Ascending aorta (tissue), 2 donors: ENCODE results near the gene YPEL1. TPM values are rescaled to one million over a fixed set of nuclear protein-coding genes. Genes with fewer than 3 reads are reported as not detected.

Experiments
- DNase-seq, 2 donors: peaks; one replicate each; pipeline ENCODE4 v3.0.0-alpha.2; 2019; ENCODE audit warnings: low spot score in 2 of 2
- H3K27ac ChIP-seq, 2 donors: fragments of 200-600 bp; sonication (generic); one replicate each; pipeline ENCODE4 v1.5.1; 2016 to 2017; ENCODE audit warnings: mild to moderate bottlenecking in 1 of 2
- H3K27me3 ChIP-seq: fragments of 200-600 bp; sonication (generic); one replicate; pipeline ENCODE4 v1.5.1; 2017
- H3K36me3 ChIP-seq, 2 donors: fragments of 200-600 bp; sonication (generic); one replicate each; pipeline ENCODE4 v1.5.1; 2016
- H3K4me1 ChIP-seq, 2 donors: fragments of 200-600 bp; sonication (generic); one replicate each; pipeline ENCODE4 v1.5.1; 2016 to 2017; ENCODE audit warnings: mild to moderate bottlenecking in 1 of 2
- H3K4me3 ChIP-seq, 2 donors: fragments of 200-600 bp; sonication (generic); one replicate each; pipeline ENCODE4 v1.5.1; 2016 to 2017; ENCODE audit warnings: mild to moderate bottlenecking in 1 of 2
- H3K9me3 ChIP-seq, 2 donors: fragments of 200-600 bp; sonication (generic); one replicate each; pipeline ENCODE4 v1.5.1; 2016
- intact Hi-C: fragments of 100-400 bp; cut with DNase I; formaldehyde crosslinking; loops from one replicate; pipeline ENCODE4 v1.15.1; 2023
- total RNA-seq: library from RNA; depleted of rRNA; stranded (reverse); fragments of >200 nt; gene quantifications from one replicate; pipeline ENCODE4 v1.1.0, GENCODE V29; 2016
- TF ChIP-seq, protein P1 (sequence below), 3 experiments: fragments of 200-600 bp in 2 of 3; fragments of 450-650 bp in 1 of 3; sonication (generic) in 2 of 3; IDR thresholded peaks; one replicate each; pipeline ENCODE4 v1.5.1; 2016 to 2019; ENCODE audit warnings: antibody characterized with exemption in 3 of 3, mild to moderate bottlenecking in 1 of 3, moderate library complexity in 1 of 3

The YPEL1 gene
- total RNA-seq, 1 donor from 2014 or later: 1.1 TPM

DNA sequence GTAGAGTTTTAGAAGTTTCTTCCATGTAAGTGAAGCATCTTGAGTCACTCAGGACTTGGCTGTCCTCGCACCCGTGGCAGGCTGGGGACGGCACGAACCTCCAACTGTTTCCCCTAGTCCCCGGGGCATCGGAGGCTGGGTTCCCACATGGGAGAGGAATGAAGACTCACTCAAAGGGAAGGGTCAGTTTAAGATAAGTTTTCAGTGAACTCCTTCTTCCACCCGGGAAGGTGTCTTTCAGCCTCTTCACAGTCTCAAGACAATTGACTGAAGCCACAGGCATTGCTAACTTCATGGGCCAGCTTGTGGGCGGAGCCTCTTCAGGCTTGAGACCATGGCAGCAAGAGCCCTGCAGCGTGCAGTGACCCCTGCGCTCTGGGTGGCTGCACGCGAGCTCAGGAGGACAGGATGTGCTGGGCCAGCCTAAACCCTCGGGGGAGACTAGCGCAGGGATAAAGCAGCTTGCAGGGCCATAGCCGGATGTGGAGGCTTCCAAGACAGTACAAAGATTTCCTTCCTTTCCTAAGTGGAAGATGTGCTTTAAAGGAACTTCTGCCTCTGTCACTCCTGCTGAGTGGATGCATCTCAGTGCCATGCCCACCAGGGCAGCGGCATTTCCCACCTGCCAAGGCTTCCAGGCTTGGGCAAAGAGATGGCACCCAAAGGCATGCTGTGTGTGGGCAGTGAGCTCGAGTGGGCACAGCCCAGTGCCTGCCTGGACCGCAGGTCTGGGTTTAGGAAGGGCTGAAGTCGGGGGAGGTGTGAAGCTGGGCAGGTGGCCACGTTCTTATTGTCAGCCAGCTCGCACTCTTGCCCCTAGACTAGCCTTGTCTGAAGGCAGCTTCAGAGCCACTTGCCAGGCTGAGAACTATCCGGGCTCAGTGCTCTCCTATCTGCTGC lies 36.9 kb downstream of the YPEL1 start:
- H3K27me3 ChIP-seq: no peaks in the 10 kb centered on the region
- H3K36me3 ChIP-seq: peaks cover 34 to 43% of the 10 kb centered on the region in 2 donors
- H3K27ac ChIP-seq: peak overlapping the region; percentile 88 to 89
- intact Hi-C loops: no loop called here
- H3K4me1 ChIP-seq: peaks cover 10 to 21% of the 10 kb centered on the region in 2 donors
- H3K4me3 ChIP-seq: peak overlapping the region in 1 of 2 donors; percentile 1
- H3K9me3 ChIP-seq: no peaks in the 10 kb centered on the region
- TF ChIP-seq, protein P1, sequence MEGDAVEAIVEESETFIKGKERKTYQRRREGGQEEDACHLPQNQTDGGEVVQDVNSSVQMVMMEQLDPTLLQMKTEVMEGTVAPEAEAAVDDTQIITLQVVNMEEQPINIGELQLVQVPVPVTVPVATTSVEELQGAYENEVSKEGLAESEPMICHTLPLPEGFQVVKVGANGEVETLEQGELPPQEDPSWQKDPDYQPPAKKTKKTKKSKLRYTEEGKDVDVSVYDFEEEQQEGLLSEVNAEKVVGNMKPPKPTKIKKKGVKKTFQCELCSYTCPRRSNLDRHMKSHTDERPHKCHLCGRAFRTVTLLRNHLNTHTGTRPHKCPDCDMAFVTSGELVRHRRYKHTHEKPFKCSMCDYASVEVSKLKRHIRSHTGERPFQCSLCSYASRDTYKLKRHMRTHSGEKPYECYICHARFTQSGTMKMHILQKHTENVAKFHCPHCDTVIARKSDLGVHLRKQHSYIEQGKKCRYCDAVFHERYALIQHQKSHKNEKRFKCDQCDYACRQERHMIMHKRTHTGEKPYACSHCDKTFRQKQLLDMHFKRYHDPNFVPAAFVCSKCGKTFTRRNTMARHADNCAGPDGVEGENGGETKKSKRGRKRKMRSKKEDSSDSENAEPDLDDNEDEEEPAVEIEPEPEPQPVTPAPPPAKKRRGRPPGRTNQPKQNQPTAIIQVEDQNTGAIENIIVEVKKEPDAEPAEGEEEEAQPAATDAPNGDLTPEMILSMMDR (IDR thresholded peaks at IDR 0.05): no peak
- DNase-seq: peak in 1 of 2 donors; percentile 73

DNA sequence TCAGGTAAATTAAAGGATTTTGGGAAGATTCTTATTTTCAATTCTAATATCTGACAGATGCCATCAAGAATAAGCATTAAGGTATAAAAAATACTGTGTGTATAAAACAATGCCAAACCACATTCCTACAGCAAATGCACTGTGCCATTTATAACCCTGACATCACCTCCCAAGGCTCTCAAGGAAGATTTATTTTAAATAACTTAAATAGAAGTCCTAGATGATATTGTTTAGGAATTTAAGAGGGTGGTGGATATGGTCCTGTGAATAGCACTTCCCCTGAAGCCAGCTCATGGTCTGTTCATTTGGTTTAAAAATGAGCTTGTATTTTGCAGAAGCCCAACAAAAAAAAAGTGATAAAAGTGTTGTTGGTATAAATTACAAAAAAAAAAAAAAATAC lies 37.7 kb downstream of the YPEL1 start:
- TF ChIP-seq, protein P1 (IDR thresholded peaks at IDR 0.05): no peak
- Histone ChIP-seq H3K4me1 (peaks cover 10 to 21% of the 10 kb centered on the region in 2 donors), H3K9me3 (no peaks in the 10 kb centered on the region), H3K27ac (peak overlapping the region; percentile 88 to 89), H3K36me3 (peaks cover 39 to 47% of the 10 kb centered on the region in 2 donors), H3K4me3 (peak overlapping the region in 1 of 2 donors; percentile 1), H3K27me3 (no peaks in the 10 kb centered on the region)
- no peak for DNase-seq
- intact Hi-C loops: no loop called here

DNA sequence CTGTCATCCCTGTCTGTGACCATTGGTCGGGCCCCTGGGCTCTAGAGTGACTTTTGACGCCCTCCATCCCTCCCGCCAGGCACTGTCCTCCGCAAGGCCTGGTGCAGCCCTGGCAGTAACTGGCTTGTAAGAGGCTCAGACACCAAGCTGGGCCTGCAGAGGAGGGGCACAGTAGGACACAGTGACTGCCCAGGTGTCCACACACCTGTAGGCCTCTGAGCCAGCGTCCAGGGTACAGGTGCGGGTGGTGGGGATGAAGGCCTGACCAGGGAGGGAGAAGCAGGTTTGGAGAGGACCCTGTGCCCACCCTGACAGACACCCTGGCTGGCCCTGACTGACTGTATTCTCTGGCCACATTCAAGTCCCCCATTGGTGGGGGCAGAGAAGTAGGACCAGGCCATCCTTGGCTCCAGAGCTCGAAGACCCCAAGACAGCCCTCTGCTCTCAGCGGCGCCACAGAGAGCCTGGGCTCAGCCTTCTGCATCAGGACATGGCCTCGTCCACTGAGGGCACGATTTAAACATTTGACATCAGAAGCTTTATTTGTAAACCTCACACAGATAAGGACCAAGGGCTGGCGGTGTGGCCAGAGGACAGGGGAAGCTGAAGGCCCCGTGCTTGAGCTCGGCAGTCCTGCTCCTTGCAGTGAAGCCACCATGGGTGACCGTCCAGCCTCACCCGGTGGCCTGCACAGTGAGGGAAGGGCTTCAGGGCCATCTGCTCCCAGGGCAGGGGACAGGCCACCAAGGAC lies 38.4 kb downstream of the YPEL1 start:
- TF ChIP-seq, protein P1 (IDR thresholded peaks at IDR 0.05): no peak

DNA sequence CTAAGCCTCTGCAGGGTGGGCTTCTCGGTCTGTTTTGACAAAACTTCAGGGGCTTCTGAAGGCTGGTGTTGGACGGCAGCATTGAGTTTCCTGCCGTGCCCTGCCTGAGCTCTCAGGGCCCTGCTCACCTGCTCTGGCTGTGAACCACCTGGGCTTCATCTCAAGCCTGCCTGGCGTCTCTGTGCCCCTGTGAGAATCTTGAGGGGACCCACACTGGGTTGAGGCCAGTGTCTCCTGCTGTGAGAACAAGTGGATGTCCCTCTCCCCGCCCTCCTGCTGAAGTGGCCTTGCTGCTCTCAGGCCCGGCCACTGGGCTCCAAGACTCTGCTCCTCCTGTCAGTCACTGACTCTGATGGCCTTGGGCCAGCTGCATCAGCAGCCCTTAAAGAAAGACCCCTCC lies 39.5 kb downstream of the YPEL1 start:
- TF ChIP-seq, protein P1 (IDR thresholded peaks at IDR 0.05): no peak
- Histone ChIP-seq H3K27ac (peak overlapping the region; percentile 88 to 89), H3K36me3 (peaks cover 45 to 50% of the 10 kb centered on the region in 2 donors), H3K27me3 (no peaks in the 10 kb centered on the region), H3K9me3 (no peaks in the 10 kb centered on the region), H3K4me3 (no peak overlapping the region), H3K4me1 (peaks cover 10 to 21% of the 10 kb centered on the region in 2 donors)
- intact Hi-C loops: no loop called here
- no peak for DNase-seq

More for the DNA sequence above, 38.4 kb downstream of the YPEL1 start:
- DNase-seq: no peak
- no peak overlapping the region for H3K4me3 ChIP-seq
- H3K4me1 ChIP-seq: peaks cover 10 to 21% of the 10 kb centered on the region in 2 donors
- no peaks in the 10 kb centered on the region for H3K27me3 ChIP-seq
- intact Hi-C loops: no loop called here
- H3K36me3 ChIP-seq: peaks cover 39 to 45% of the 10 kb centered on the region in 2 donors
- H3K9me3 ChIP-seq: no peaks in the 10 kb centered on the region
- peak overlapping the region; percentile 88 to 89 for H3K27ac ChIP-seq

DNA sequence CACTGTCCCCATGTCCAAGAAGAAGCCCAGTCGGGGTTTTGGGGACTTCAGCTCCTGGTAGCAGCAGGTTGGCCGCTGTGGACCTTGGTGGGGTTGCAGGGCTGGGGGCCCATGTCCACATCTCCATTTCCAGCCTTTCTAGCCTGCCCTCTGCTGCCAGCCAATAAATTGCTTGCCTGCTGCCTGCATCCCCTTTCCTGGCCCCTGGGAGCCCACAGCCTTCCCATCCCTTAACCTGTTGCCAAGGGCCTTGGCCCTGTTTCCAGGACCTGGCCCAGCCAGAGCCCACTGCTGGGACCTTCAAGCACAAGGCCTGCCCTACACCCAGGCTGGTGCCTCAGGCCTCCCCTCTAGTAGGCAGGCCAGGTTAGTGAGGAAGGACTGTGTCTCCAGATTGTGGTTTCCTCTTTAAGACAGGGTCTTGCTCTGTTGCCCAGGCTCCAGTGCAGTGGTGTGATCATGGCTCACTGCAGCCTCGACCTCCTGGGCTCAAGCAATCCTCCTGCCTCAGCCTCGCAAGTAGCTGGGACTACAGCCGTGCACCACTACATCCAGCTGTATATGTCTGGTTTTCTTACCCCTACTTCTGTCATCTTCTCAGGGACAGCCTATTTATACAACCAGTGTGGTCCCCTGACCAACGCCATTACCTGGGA lies 40.0 kb downstream of the YPEL1 start:
- Histone ChIP-seq H3K27me3 (no peaks in the 10 kb centered on the region), H3K4me1 (peaks cover 10 to 21% of the 10 kb centered on the region in 2 donors), H3K9me3 (no peaks in the 10 kb centered on the region), H3K27ac (peak overlapping the region; percentile 88 to 89), H3K4me3 (no peak overlapping the region), H3K36me3 (peaks cover 45 to 50% of the 10 kb centered on the region in 2 donors)
- TF ChIP-seq, protein P1 (IDR thresholded peaks at IDR 0.05): no peak
- no peak for DNase-seq
- intact Hi-C loops: no loop called here
